ENCODE data around the gene TMTC1.

GRCh38 chr12:29756741-29757390 is 26.9 kb downstream of the TMTC1 start:
- no peak for TF ChIP-seq POLR2A (IDR thresholded peaks at IDR 0.05)
- no peak for TF ChIP-seq CTCF (IDR thresholded peaks at IDR 0.05)
